H1 (cell line): ENCODE results near the gene NYAP2. TPM values are rescaled to one million over a fixed set of nuclear protein-coding genes. Genes with fewer than 3 reads are reported as not detected.

Experiments used
- CHD7 ChIP-seq: fragments of 300-600 bp; sonication (generic); IDR thresholded peaks from 2 replicates; pipeline ENCODE4 v1.7.1; 2012; ENCODE audit warnings: low read length, moderate library complexity, mild to moderate bottlenecking, inconsistent platforms; ENCODE audit not compliant: insufficient replicate concordance
- GTF2F1 ChIP-seq: IDR thresholded peaks from 2 replicates; pipeline ENCODE4 v1.6.1; 2012; ENCODE audit warnings: low read depth, low read length, improper control_type of control experiment, borderline replicate concordance
- JUND ChIP-seq: IDR thresholded peaks from 2 replicates; pipeline ENCODE4 v1.6.1; 2011; ENCODE audit warnings: mild to moderate bottlenecking, improper control_type of control experiment, low read length
- KDM5A ChIP-seq: fragments of 200-600 bp; IDR thresholded peaks from 2 replicates; pipeline ENCODE4 v1.7.1; 2012; ENCODE audit warnings: mild to moderate bottlenecking, low read length, inconsistent platforms, mixed read lengths
- SAP30 ChIP-seq: fragments of 300-600 bp; sonication (generic); IDR thresholded peaks from 2 replicates; pipeline ENCODE4 v1.7.1; 2012; ENCODE audit warnings: low read length, moderate library complexity, mild to moderate bottlenecking, inconsistent platforms; ENCODE audit not compliant: insufficient read depth, insufficient replicate concordance
- TBP ChIP-seq: IDR thresholded peaks from 2 replicates; pipeline ENCODE4 v1.6.1; 2011; ENCODE audit warnings: low read depth, low read length, improper control_type of control experiment
- polyA plus RNA-seq, 7 experiments: library from polyadenylated mRNA; depleted of rRNA in 3 of 7; stranded (reverse) in 5 of 7; unstranded in 2 of 7; fragments of >200 nt in 5 of 7; fragments of 200-250 nt in 2 of 7; gene quantifications; 1 replicate in 5 of 7; 2 replicates in 1 of 7; 4 replicates in 1 of 7; pipeline versions ENCODE4 v1.2.1 to v1.2.3, GENCODE V29; 2011 to 2013; ENCODE audit warnings: missing spikeins in 2 of 7, mixed read lengths in 2 of 7
- total RNA-seq: library from RNA; stranded (reverse); fragmentation: NEBNext Ultra II Directional; extraction: Animal tissue kit (Norgen Biotek cat#: 25700); gene quantifications from 2 replicates; pipeline ENCODE4 v1.2.1, GENCODE V29; 2021

Gene NYAP2
- total and polyA plus RNA-seq, 2 of the 8 experiments (the other 6 are each of a cell fraction or from before 2014, with no cell fraction given): not detected

DNA sequence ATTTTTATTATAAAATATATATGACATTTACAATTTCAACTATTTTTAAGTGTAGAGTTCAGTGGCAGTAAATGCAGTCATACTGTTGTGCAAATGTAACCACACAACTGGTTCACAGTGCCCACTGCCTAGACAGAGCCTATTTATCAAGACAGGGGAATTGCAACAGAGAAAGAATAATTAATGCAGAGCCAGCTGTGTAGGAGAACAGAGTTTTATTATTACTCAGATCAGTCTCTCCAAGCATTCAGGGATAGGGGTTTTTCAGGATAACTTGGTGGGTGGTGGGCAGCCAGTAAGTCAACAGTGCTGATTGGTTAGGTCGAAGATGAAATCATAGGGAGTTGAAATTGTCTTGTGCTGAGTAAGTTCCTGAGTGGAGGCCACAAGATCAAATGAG is 200.3 kb downstream of the NYAP2 start (continued):
- TF ChIP-seq CHD7 (no peak), JUND (no peak), SAP30 (no peak), GTF2F1 (no peak), TBP (no peak), KDM5A (no peak)
